ENCODE data around the gene ALKBH1.
"Not testable (repeated sequence)": the region's sequence is repeated elsewhere in the genome, so short reads cannot be mapped to it uniquely, and the experiment has no call there.

Gene ALKBH1

DNA sequence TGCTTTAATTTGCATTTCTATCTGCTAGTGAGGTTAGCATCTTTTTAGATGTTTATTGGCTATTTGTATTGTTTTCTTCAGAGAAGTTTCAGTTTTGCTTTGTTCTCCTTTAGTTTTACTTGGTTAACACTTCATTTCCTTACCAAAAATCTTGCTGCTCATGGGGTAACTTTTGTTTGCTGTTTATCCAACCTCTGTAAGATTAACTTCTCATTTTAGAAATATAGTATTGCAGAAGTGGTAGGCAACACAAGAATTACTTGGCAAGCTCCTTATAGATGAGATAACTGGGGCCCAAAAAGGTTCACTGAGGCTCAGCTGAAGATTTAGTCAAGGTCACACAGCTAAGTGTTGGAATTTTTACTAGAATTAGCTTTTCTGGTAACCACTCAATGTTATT lies 40.5 kb downstream of the ALKBH1 start:
- DNase-seq (ENCODE audit: low read depth), result no peak

DNA sequence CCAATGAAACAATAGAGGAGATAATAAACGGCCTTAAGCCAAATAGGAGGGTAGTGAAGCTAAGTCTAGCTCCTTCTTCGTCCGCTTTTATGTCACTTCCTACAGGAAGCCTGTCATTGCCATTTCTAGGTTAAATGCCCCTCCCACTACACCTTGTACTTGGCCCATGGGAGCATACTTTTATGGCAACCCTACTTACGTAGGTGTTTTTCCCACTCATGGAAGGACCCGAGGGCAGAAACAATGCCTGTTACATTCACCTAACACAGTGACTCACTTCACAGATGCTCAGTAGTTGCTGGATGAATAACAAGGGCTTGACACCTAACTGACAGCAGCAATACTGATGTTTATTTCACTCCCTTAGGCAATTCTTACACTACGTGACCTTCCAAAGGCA lies 44.5 kb downstream of the ALKBH1 start:
- no peak for DNase-seq (ENCODE audit: low read depth)

DNA sequence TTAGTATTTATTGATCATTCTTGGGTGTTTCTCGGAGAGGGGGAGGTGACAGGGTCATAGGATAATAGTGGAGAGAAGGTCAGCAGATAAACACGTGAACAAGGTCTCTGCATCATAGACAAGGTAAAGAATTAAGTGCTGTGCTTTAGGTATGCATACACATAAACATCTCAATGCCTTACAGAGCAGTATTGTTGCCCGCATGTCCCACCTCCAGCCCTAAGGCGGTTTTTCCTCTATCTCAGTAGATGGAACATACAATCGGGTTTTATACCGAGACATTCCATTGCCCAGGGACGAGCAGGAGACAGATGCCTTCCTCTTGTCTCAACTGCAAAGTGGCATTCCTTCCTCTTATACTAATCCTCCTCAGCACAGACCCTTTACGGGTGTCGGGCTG lies 46.3 kb downstream of the ALKBH1 start:
- DNase-seq (ENCODE audit: low read depth), result not testable (repeated sequence)

DNA sequence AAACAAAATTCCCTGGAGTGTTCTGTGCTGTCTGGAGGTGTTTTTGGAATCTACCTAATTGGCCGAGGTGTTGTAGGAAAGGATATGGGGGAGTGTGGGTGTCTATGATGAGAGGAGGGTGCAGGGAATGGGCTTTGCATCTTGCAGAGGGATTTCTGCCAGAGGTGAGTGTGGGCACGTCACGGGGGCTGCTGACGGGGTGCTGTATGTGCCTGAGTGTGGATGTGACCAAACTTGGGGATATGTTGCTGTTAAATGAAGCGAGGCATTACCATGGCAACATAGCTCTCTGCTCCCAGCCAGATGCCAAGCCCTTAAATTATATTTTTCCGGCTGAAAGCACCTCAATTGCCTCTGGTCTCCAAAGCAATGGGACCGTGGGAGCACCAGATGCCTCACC lies 47.1 kb downstream of the ALKBH1 start:
- DNase-seq (ENCODE audit: low read depth), result no peak

DNA sequence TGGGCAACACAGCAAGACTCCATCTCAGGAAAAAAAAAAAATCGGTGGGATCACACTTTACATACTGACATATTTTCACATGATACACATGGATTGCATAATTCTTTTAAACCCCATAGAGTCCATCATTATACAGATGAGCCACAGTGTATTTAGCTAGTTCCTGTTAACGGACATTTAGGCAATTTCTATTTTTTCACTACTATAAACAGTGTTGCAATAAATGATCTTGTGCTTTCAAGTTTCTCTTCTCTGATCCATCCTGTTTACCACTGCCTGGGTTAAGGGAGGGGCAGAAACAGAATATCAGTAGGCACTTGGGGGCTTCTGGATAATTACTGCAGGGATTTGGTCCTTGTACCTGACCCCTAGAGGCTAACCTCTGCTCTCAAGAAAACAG lies 48.0 kb downstream of the ALKBH1 start:
- DNase-seq (ENCODE audit: low read depth), result no peak

DNA sequence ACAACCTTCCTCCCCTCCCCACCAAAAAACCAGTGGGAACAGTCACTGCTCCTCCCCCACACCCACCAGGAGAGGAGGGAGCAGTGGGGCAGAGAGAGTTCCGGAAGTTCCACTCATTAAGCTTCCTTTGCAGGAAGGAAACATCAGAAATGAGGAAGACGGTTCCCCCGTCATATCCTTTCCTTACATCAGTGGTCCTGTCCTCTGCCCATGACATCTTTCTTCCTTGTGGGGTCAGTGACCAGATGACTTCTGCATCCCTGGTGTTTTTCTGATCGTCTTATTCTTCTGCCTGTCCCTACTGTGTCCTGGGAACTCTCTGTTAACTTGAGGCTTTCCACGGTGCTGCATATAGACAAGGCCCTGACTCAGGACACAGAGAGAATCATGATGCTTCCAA lies 50.5 kb downstream of the ALKBH1 start:
- DNase-seq (ENCODE audit: low read depth), result no peak

DNA sequence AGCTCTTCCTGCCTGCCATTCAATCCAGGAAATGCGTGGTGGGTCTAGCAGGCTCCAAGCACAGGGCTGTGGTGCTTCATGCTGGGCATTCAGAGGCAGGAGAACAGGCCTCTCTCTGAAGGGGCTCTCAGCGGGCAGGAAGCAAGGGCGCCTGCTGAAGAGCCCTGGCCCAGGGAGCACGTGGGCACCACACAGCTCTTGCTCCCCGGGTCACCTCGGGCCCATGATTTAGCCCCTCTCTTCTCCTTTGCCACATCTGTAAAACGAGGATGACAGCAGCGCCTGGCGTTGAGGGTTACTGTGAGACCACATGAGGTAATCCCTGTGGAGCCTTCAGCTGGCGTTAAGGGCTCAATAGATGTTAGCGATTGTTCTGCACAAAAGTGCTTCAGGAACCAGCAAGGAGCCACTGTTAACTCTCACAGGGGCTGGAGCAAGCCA lies 53.8 kb downstream of the ALKBH1 start:
- DNase-seq (ENCODE audit: low read depth), result no peak

DNA sequence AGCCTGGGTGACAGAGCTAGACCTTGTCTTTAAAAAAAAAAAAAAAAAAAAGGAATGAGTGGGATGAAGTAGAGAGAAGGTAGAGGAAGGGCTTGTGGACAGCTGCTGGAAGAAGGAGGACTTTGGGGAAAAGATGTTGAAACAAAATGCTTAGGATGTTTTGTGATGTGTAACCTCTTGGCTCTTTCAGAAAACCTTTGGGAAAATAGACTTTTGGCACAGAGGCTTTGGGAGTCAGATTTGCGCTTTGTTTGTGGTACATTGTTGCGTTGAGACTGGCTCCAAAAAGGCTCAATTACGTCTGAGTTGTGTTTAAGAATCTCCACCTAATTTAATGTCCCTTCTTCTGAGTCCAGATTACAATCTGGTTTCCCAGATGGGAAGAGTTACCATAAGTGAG lies 58.5 kb downstream of the ALKBH1 start:
- DNase-seq (ENCODE audit: low read depth), result no peak

DNA sequence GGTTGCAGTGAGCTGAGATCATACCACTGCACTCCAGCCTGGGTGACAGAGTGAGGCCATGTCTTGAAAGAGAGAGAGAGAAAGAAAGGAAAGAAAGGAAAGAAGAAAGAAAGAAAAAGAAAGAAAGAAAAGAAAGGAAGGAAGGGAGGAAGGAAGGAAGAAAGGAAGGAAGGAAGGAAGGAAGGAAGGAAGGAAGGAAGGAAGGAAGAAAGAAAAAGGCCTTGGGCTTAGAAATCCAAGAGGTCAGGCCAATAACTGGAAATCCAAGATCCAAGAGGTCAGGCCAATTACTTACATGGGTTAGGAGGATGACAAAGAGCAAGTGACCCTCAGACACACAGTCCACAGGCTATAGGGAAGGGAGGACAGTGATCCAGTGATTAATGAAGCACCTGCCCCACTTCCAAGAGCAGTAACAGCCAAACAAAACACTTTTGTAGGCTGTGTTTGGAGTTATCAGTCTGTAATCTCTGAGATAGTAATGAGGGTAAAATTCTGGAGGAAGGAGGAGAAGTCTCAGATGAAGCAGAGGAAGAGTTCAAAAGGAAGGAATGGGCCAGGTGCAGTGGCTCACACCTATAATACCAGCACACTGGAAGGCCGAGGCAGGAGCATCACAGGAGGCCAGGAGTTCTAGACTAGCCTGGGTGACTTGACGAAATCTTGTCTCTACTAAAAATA lies 59.2 kb downstream of the ALKBH1 start:
- no peak for DNase-seq (ENCODE audit: low read depth)

DNA sequence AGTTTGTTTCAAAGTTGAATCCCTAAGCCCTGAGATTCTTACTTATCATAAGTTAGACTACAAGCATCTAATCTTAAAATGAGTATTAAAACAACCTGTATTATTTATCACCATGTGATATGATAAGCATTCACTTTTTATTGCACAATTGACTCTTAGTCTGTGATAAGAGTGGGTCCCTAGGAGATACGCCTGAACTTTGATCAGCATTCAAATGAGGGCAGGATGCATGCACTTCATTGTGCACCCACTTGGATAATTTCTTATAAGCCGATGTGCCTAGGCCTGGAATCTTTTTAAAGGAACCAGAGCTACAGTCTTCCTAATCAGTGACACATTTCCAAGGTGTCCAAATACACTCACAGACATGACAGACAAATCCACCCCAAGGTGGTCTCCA lies 60.0 kb downstream of the ALKBH1 start:
- no peak for DNase-seq (ENCODE audit: low read depth)

DNA sequence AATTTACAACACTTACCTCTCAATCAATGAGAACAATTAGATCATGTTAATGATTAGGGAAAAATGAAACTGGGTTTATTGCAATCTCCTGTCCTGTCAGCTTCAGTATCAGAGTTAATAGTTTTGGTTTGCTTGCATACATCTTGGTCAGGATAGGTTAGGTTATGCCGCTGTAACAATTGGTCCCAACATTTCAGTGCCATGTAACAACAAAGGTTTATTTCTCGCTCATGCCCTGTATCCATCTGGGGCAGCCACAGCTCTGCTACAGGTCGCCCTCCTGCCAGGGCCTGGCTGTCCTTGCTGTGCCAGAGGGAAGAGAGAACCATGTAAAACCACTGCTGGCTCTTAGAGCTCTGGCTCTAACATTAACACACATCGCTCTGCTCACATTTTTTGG lies 60.9 kb downstream of the ALKBH1 start:
- DNase-seq (ENCODE audit: low read depth), result no peak

DNA sequence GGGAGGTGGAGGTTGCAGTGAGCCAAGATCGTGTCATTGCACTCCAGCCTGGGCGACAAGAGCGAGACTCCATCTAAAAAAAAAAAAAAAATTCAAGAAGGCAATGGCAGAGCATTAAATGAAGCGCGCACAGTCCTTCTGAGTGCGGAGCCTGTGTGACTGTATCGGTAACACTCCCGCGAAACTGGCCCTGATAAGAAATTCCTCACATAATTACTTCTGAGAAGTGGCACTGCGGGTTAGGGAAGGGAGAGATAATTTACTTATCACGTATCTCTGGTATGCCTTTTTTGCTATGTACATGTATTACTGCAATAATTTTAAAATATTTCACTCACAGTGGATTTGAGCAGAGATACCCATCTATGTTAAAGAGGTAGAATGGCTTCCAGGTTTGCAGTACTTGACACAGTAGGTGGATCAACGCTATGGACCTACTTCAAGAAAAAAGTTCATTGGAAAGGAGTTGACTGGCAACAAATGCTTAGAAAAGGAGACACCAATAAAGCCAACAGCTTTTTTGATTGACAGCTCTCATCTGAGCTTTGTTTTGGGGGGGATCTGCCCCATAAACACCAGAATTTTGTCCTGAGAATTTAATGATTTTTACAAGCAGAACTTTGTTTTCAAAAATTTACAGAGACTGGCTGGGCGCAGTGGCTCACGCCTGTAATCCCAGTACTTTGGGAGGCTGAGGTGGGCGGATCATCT lies 62.1 kb downstream of the ALKBH1 start:
- DNase-seq (ENCODE audit: low read depth), result no peak

DNA sequence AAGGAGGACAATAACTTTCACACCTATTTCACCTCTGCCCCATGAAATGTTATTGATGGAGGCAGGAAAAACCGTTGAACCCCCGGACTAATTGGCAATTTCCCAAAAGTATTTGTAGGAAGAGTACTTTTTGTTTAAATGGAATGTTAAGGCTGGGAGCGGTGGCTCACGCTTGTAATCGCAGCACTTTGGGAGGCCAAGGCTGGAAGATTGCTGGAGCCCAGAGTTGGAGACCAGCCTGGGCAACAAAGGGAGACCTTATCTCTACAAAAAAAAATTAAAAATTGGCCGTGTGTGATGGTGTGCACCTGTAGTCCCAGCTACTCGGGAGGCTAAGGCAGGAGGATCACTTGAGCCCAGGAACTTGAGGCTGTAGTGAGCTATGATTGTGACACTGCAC lies 65.4 kb downstream of the ALKBH1 start:
- no peak for DNase-seq (ENCODE audit: low read depth)

DNA sequence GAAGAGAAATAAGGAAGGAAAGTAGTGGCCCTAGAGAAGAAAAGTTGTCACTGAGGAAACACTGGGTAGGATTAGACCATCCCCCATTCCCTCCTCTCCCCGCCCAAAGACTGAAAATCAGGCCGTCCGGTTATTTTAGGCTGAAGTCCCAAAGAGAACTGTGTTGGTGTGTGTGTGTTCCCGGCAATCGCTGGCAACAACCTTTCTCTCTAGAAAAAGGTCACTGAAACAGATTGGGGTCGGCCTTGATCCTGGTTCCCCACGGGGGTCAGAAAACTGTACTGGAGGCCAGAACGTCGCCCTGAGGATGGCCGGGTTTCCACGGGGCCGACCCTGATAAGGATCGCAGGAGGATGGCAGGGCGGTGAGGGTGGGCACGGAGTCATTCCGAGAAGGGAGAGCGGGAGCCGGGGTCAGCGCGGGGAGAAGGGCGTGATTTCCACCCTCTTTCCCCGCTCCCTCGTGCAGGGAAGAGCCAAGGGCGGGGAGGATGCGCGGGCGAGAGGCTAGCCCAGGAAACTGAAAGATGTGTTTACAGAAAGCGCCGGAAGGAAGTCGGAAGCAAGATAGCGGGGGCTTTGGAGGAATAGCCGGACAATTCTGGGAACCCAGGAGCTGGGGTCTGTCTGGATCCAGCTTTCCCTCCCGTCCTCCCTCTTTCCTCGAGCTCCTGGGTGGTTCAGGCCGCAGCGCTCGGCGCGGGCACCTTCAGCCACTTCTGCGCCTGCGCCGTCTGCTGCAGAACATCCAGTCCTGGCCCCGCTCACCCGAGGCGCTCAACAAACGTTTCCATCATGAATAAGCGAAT lies 66.1 kb downstream of the ALKBH1 start:
- peak; percentile 39 for DNase-seq (ENCODE audit: low read depth)

DNA sequence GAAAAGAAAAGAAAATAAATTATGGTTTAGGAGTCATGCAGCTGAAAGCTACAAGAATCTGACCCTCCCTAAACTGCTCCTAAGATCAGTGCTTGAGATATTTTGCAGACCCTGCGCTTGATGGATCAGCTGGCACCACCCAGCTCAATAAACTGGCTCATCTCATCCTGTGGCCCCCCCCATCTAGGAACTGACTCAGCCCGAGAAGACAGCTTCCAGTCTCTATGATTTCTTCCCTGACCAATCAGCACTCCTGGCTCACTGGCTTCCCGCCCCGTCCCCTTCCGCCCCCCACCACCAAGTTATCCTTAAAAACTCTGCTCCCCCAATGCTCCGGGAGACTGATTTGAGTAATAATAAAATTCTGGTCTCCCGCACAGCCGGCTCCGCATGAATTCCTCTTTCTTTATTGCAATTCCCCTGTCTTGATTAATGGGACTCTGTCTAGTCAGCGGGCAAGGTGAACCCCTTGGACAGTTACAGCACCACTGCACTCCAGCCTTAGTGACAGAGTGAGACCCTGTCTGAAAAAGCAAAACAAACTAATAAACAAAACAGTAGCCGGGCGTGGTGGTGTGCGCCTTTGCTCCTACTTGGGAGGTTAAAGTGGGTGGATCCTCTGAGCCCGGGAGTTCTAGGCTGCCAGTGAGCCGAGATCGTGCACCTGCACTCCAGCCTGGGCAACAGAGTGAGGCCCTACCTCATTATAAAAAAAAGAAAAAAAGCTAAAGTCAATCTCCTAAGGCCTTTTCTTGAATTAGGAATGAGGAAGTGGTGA lies 66.9 kb downstream of the ALKBH1 start:
- no peak for DNase-seq (ENCODE audit: low read depth)

DNA sequence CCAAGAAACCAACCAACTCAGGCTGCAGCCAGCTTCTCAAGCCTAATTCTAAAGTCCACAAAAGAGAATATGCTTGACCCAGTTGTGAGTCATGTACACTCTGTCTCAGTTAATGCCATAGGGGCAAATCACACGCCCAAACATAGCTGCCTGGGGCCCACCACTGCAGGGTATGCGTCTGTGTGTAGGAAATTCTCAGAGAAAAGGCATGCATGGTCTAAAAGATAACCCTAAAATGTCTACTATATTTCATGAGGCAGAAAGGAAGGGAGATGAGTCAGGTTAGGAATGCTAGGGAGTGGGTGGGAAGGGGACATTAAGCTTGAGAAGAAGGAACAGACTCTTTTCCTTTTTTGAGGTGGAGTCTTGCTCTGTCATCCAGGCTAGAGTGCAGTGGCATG lies 69.1 kb downstream of the ALKBH1 start:
- DNase-seq (ENCODE audit: low read depth), result no peak

DNA sequence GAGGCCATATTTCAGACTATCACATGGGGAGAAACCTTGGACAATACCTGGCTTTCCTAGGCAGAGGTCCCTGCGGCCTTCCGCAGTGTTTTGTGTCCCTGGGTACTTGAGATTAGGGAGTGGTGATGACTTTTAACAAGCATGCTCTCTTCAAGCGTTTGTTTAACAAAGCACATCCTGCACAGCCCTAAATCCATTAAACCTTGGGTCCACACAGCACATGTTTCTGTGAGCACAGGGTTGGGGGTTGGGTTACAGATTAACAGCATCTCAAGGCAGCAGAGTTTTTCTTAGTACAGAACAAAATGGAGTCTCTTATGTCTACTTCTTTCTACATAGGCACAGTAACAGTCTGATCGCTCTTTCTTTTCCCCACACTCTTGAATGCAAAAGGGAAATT lies 72.0 kb downstream of the ALKBH1 start:
- not testable (repeated sequence) for DNase-seq (ENCODE audit: low read depth)

DNA sequence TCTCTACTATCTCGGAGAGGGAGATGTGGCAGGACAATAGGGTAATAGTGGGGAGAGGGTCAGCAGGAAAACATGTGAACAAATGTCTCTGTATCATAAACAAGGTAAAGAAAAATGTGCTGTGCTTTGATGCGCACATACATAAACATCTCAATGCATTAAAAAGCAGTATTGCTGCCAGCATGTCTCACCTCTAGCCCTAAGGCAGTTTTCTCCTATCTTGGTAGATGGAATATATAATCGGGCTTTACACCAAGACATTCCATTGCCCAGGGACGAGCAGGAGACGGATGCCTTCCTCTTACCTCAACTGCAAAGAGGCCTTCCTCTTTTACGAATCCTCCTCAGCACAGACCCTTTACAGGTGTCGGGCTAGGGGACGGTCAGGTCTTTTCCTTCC lies 72.4 kb downstream of the ALKBH1 start:
- not testable (repeated sequence) for DNase-seq (ENCODE audit: low read depth)

DNA sequence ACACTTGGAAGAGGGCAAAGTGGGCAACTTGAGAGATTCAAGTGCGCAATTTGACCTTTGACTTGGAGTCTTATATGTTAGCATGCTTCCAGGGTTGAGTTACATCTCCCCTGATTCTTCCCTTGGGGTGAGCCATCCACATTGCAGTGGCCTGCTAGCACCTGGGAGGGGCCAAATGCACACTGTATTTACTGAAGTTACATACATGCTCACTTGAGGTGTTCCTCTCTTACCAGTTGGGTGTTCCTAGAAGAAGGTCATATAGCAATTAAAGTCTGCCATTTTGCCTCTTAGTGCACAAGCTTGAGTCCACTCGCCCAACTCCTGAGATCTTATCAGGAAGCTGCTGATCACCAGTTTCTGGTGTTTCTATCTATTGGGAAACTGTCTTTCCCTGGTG lies 77.7 kb downstream of the ALKBH1 start:
- no peak for DNase-seq (ENCODE audit: low read depth)

DNA sequence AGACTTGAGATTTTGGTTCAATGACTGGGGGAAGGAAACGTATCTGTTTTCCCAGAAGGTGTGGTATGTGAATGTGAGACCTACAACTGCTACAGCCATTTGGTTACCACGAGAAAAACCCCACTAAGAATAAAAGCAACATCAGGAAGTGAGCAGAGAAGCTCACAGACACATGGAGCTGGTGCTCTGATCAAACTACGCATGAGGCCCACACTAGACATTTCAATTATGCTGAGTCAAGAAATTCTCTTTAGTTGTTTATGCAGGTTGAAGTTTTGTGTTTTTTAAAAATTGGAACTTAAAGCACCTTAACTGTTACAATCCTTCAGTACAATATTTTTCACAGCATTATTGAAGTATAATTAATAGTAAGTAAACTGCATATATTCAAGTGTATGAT lies 82.5 kb downstream of the ALKBH1 start:
- DNase-seq (ENCODE audit: low read depth), result no peak

DNA sequence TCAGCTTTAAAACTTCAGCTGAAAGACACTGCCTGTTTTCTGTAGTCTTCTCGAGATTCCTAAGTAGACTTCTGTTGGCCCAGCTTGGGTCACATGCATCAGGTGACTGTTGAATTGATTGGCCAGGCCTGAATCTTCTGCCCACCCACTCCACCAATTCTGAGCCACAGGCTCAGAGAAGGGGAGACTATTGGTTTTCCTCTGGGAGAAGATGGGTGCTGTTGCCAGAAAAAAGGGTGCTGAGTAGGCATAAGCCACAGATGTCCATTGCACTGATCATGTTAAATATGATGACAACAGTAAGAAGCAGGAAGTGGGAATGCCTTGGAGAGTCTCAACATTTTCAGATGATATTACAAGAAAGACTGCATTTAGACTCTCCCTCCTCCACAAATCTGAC lies 84.6 kb downstream of the ALKBH1 start:
- no peak for DNase-seq (ENCODE audit: low read depth)

Data from stimulated activated CD8-positive, alpha-beta memory T cell treated with anti-CD3 and anti-CD28 coated beads, Interleukin-15, amount 100 ng/mL, for 24 hours (primary cell).